Lower leg skin (tissue), 4 donors: ENCODE results near the gene GPC6. TPM values are rescaled to one million over a fixed set of nuclear protein-coding genes. Genes with fewer than 3 reads are reported as not detected.
"Not testable (repeated sequence)": the region's sequence is repeated elsewhere in the genome, so short reads cannot be mapped to it uniquely, and the experiment has no call there.

Experiments used
- DNase-seq, 2 donors: peaks; one replicate each; pipeline ENCODE4 v3.0.0-alpha.2; 2019; ENCODE audit warnings: low spot score in 2 of 2
- H3K4me3 ChIP-seq: fragments of 200-600 bp; sonication (generic); 2 replicates; pipeline ENCODE4 v1.5.1; 2017; ENCODE audit warnings: mild to moderate bottlenecking, low read depth; ENCODE audit not compliant: poor library complexity, severe bottlenecking
- POLR2A ChIP-seq, 2 donors: fragments of 450-650 bp; IDR thresholded peaks; one replicate each; pipeline ENCODE4 v1.6.1; 2016 to 2017; ENCODE audit warnings: antibody characterized with exemption in 2 of 2, mild to moderate bottlenecking in 1 of 2, moderate library complexity in 1 of 2
- WGBS, 2 donors: methylation state at CpG; one replicate each; pipeline ENCODE4 v1.1.5; 2018; 5-methylcytosine and 5-hydroxymethylcytosine counted together
- intact Hi-C: fragments of 100-400 bp; cut with DNase I; formaldehyde crosslinking; loops from one replicate; pipeline ENCODE4 v1.15.0; 2023; ENCODE audit warnings: low total_unique reads
- total RNA-seq, 4 donors: library from RNA; depleted of rRNA; stranded (reverse); fragments of >200 nt; gene quantifications; one replicate each; pipeline ENCODE4 v1.1.0, GENCODE V29; 2016
- TF ChIP-seq, protein P1 (sequence below), 3 donors: fragments of 450-650 bp; IDR thresholded peaks; one replicate each; pipeline ENCODE4 v1.5.1; 2016; ENCODE audit warnings: antibody characterized with exemption in 3 of 3, mild to moderate bottlenecking in 3 of 3, moderate library complexity in 2 of 3

GPC6 gene
- total RNA-seq, 4 donors from 2014 or later = 1.4 to 5.2 (median 2.5) TPM

DNA sequence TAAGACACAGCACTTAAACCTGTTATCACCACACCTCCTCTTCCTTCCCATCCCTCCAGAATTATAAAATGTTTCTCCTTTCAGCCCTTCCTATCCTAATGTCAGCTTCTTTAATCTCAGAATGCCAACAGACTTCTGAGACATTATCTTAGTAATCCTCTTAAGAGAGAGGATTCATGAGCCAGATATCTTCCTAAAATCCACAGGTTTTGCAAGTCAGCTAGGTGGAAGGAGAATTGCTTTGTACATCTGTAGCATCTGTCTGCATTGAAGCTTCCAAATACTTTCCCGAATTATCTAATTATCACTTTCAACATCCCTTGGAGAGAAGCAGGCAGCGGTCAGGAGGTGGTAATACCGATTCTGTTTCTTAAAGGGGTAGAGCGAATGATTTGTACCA lies 1073.8 kb downstream of the GPC6 start:
- intact Hi-C loops = no loop called here
- WGBS, 2 donors = 79 to 86% methylated on average over 4 of the region's 4 CpGs
- H3K4me3 ChIP-seq = no peak overlapping the region
- no peak for DNase-seq
- TF ChIP-seq, protein P1, sequence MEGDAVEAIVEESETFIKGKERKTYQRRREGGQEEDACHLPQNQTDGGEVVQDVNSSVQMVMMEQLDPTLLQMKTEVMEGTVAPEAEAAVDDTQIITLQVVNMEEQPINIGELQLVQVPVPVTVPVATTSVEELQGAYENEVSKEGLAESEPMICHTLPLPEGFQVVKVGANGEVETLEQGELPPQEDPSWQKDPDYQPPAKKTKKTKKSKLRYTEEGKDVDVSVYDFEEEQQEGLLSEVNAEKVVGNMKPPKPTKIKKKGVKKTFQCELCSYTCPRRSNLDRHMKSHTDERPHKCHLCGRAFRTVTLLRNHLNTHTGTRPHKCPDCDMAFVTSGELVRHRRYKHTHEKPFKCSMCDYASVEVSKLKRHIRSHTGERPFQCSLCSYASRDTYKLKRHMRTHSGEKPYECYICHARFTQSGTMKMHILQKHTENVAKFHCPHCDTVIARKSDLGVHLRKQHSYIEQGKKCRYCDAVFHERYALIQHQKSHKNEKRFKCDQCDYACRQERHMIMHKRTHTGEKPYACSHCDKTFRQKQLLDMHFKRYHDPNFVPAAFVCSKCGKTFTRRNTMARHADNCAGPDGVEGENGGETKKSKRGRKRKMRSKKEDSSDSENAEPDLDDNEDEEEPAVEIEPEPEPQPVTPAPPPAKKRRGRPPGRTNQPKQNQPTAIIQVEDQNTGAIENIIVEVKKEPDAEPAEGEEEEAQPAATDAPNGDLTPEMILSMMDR (IDR thresholded peaks at IDR 0.05) = no peak
- TF ChIP-seq POLR2A (IDR thresholded peaks at IDR 0.05) = no peak

DNA sequence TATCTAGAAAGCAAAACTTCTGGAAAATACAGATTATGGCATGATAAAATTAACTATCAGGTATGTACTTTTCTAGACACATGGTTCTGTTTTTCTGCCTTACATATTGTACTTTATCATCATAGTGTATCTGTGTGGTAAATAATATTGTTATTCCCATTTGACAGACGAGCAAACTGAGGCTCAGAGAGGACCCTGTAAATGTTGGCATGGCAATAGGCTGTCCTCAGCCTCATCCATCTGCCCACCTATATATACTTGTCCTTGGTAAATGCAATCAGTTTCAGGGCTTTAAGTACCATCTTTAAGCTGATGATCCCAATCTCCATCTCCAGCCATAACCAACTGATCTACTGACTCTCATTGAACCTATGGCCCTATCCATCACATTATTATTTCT lies 1074.9 kb downstream of the GPC6 start:
- TF ChIP-seq, protein P1 (IDR thresholded peaks at IDR 0.05) = no peak
- TF ChIP-seq POLR2A (IDR thresholded peaks at IDR 0.05) = no peak
- intact Hi-C loops = no loop called here
- H3K4me3 ChIP-seq = no peak overlapping the region
- DNase-seq = no peak
- WGBS, 2 donors = 82 to 92% methylated on average over 1 of the region's 1 CpG

DNA sequence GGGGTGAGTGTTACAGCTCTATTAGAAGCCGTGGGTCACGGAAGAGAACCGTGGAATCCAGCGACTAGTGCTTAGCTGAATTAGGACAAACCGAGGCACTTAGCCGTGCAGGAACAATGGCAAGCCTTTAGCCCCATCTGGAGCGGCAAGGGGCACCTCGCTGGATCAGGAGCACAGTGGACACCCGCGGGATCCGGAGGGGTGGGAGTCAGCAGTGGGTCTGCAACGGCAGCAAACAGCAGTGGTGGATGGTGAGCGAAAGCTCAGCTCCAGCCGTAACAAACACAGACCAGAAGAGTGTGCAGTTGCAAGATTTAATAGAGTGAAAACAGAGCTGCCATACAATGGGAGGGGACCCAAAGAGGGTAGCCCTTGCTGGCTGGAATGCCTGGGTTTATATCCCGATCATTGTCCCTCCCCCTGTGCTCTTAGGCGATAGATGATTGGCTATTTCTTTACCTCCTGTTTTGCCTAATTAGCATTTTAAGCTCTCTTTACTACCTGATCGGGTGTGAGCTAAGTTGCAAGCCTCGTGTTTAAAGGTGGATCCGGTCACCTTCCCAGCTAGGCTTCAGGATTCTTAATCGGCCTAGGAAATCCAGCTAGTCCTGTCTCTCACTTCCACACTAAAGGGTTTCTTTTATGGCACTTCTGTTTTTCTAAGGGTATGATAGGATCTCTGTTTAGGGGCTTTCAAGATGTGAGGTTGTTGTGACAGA lies 1076.4 kb downstream of the GPC6 start:
- WGBS, 2 donors = 94 to 95% methylated on average over 20 of the region's 20 CpGs
- DNase-seq, H3K4me3 ChIP-seq, intact Hi-C loops: not testable (repeated sequence)

DNA sequence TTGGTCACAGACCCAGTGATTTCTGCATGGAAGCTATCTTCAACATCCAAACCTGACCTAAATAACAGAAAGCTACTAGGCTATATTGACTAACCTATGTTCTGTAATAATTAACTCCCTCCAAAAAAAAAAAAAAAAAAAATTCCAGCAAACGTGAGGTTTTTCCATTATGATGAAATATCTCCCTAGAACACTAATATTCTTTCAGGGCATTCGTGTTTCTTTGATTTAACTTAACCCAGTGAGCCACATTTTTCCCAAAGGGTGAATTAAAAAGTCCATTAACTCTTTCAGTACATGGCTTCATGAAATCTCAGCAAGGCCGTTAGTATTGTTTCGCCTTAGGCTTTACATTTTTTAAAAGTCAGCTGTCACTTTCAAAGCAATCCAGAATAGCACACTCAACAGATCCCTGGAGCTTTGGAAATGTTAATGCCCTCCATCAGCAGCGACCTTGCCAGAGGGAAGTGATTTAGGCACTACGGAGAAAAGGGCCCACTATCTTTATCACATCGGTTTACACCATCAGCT lies 1077.1 kb downstream of the GPC6 start:
- no peak for DNase-seq
- TF ChIP-seq, protein P1 (IDR thresholded peaks at IDR 0.05) = no peak
- no peak for TF ChIP-seq POLR2A (IDR thresholded peaks at IDR 0.05)
- WGBS, 2 donors = 48 to 55% methylated on average over 7 of the region's 7 CpGs
- intact Hi-C loops = no loop called here
- no peak overlapping the region for H3K4me3 ChIP-seq

DNA sequence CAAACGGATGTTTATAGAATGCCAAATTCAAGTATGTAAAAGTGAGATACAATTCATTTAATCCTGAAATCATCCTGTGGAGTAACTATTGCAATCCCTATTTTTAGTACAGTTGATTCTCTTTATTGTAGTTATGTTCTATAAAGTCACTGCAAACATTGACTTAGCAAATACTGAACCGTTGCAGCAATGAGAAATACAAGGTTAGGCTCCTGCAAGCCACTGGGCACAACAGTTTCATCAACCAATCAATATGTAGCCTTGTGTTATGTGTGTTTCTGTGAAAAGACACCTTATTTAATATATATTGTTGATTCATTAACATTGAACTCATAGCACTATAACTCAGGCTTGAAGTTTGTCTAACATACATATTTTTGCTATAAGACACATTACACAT lies 1078.4 kb downstream of the GPC6 start:
- 74 to 83% methylated on average over 2 of the region's 2 CpGs for WGBS, 2 donors
- TF ChIP-seq, protein P1 (IDR thresholded peaks at IDR 0.05) = no peak
- no peak for TF ChIP-seq POLR2A (IDR thresholded peaks at IDR 0.05)
- DNase-seq = no peak
- intact Hi-C loops = no loop called here
- no peak overlapping the region for H3K4me3 ChIP-seq

DNA sequence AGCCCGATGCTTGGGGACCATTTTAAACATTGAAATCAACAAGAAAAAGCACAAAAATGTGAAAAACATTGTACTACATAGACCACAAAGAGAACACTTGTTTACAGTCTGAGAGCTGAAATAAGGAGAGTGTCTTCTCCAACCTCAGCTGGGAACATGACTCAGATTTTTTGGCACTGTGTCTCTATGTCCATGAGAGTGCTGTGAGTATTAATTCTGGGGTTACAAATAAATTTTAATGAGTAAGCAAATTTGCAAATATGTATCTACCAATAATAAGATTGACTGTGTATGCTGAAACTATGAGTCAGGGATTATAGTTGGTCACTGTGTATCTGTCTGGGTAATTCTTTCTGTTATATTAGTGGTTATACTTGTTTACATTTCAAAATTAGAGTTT lies 1078.9 kb downstream of the GPC6 start:
- WGBS, 2 donors = 35 to 37% methylated on average over 1 of the region's 1 CpG
- TF ChIP-seq, protein P1 (IDR thresholded peaks at IDR 0.05) = no peak
- no peak overlapping the region for H3K4me3 ChIP-seq
- intact Hi-C loops = no loop called here
- no peak for DNase-seq
